Stimulated activated CD4-positive, alpha-beta T cell treated with anti-CD3 and anti-CD28 coated beads, TNF-alpha, amount 100 ng/mL, for 1 hour (primary cell): ENCODE measurements around the gene GRIPAP1.

ENCODE experiments used
- DNase-seq, 3 donors: peaks; one replicate each; pipeline ENCODE4 v3.0.0-alpha.2; 2020; ENCODE audit warnings: low read depth in 3 of 3, low spot score in 1 of 3

The GRIPAP1 gene, protein sequence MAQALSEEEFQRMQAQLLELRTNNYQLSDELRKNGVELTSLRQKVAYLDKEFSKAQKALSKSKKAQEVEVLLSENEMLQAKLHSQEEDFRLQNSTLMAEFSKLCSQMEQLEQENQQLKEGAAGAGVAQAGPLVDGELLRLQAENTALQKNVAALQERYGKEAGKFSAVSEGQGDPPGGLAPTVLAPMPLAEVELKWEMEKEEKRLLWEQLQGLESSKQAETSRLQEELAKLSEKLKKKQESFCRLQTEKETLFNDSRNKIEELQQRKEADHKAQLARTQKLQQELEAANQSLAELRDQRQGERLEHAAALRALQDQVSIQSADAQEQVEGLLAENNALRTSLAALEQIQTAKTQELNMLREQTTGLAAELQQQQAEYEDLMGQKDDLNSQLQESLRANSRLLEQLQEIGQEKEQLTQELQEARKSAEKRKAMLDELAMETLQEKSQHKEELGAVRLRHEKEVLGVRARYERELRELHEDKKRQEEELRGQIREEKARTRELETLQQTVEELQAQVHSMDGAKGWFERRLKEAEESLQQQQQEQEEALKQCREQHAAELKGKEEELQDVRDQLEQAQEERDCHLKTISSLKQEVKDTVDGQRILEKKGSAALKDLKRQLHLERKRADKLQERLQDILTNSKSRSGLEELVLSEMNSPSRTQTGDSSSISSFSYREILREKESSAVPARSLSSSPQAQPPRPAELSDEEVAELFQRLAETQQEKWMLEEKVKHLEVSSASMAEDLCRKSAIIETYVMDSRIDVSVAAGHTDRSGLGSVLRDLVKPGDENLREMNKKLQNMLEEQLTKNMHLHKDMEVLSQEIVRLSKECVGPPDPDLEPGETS

GRCh38 chrX:49002091-49002935, at the start of gene GRIPAP1:
Gene GRIPAP1, minus strand, starts transcription at chrX:49002264. Its CDS starts 35 bp downstream, at chrX:49002229.
- peak; percentile 55 to 64 (median 55) for DNase-seq

DNA sequence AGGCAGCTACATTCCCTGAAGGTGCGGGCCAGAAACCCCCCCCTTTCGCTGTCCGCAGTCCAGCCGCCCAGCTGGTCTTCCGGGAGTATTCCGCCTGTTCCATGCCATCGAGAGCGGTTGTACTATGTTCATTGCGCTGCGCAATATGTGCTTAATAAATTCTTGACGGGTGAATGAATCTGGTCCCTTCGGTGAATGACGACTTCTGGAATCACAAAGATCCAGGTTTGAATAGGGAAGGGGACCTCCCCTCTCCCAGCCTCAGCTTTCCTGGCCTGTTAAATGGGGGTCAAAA, 41.9 kb upstream of the GRIPAP1 start:
- DNase-seq: no peak

- peak; percentile 79 to 93 (median 90) for DNase-seq
Observed at GRCh38 chrX:49043220-49043986, 41.3 kb upstream of the GRIPAP1 start, which contains the start of gene TFE3. Gene TFE3, minus strand, starts transcription at chrX:49043357. Its CDS starts 131 bp downstream, at chrX:49043226.

- no peak for DNase-seq
Observed at GRCh38 chrX:49042581-49043219, 40.6 kb upstream of the GRIPAP1 start.

- DNase-seq: no peak
Observed at GRCh38 chrX:49041744-49042580, 39.9 kb upstream of the GRIPAP1 start.

DNA sequence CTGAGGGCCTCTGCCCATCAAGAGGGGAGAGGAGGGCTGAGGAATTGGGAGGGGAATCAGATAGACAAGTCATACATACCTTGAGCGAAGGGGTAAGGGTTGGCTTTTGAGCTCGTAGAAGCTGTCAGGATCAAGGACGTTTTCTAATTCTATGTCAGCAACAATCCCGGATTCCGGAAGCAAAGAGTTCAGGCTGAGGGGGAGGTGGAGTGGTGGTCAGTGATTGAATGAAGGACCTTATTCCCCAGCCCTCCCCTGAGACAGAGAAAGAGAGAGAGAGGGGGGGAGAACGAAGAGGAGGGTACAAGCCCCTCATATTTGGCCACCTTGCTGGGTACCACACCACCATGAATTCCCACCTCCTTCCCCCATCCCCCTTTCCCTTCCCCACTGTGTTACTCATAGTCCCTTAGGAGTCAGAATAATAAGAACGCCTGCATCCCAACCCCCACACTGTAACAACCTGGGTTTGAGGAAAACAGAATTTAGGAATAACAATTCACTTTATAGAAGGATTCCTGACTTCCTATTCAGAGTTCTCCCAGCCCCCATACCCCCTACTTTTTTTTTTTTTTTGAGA, 38.4 kb upstream of the GRIPAP1 start:
- DNase-seq: no peak

DNA sequence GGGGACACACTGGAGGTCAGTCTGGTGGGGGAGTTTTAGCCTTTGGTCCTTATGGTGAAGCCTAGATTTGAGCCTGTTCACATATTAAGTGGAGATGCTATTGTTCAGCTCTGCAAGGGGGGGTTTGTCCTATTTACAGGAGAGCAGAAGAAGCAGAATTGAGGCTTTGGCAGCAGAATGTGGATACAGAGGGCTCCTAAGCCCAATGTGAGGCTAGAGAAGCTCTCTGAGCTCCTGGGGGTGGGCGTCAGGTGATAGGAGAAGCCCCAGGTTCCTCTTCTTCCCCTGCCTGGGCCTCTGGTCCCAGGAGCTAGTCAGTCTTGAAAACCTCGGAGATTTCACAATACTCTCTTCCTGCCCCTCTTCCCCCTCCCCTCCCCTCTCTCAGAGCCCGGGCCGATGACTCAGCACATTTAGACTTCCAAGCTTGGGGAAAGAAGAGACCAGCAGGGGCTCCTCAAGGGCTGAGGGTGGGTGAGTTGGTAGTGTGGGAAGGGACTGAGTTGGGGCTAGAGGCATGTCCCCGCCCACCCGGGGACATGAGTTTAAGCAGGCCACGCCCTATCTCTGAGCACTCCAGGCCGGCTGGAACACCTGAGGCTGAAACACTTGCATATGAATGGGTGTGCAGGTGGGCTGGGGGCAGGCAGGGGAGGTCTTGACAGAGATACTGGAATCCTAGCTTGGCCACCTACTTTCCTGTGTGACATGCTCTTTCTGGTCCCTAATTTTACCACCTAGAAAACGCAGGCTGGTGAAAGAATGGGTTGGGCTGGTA, 37.7 kb upstream of the GRIPAP1 start:
- DNase-seq: peak in 2 of 3 donors; percentile 12 to 19

- no peak for DNase-seq
Observed at GRCh38 chrX:49037883-49038475, 35.9 kb upstream of the GRIPAP1 start.

GRCh38 chrX:49030283-49030682, 28.2 kb upstream of the GRIPAP1 start:
- DNase-seq: no peak

- DNase-seq: no peak
Observed at GRCh38 chrX:49029876-49030275, 27.8 kb upstream of the GRIPAP1 start.

GRCh38 chrX:49019599-49020249, 17.7 kb upstream of the GRIPAP1 start:
- DNase-seq: no peak

- DNase-seq: no peak
Observed at GRCh38 chrX:49019050-49019449, 17.0 kb upstream of the GRIPAP1 start.

- DNase-seq: no peak
Observed at GRCh38 chrX:49003696-49004095, 1.6 kb upstream of the GRIPAP1 start.

- DNase-seq: peak in 2 of 3 donors; percentile 2 to 9
Observed at GRCh38 chrX:49001521-49002090, 458 bp downstream of the GRIPAP1 start.

DNA sequence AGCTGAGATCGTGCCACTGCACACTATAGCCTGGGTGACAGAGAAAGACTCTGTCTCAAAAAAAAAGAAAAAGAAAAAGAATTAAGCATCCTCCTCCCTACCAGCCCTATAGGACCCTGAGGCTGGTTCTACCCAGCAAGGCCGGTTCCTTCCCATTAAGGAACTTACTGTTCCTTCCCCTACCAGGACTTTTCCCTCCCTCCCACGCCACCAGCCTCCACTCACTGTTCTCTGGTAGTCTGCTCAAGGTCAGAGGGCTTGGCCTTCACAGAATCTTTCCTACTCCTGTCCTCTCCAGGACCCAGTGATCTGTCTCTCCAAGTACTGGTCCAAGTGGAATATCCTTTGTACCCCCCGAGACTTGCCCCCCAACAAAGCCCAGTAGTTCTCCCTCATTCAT, 1.4 kb downstream of the GRIPAP1 start:
- no peak for DNase-seq

- DNase-seq: no peak
Observed at GRCh38 chrX:48999030-48999429, 3.0 kb downstream of the GRIPAP1 start.

GRCh38 chrX:48998391-48998790, 3.7 kb downstream of the GRIPAP1 start:
- DNase-seq: no peak
